Kidney (tissue), 14 donors: ENCODE data around the gene ATP11A. TPM values are rescaled to one million over a fixed set of nuclear protein-coding genes. Genes with fewer than 3 reads are reported as not detected.
"Not testable (repeated sequence)": the region's sequence is repeated elsewhere in the genome, so short reads cannot be mapped to it uniquely, and the experiment has no call there.

ENCODE experiments used
- DNase-seq, 5 donors: peaks; one replicate each; pipeline ENCODE4 v3.0.0-alpha.2; 2013 to 2020
- FAIRE-seq: peaks from 2 replicates; lab custom pipeline; 2012; peaks lifted over from hg19 to GRCh38; lab: Jason Lieb, UNC
- H3K27ac ChIP-seq, 2 donors: one replicate each; pipeline ENCODE4 v1.7.0; 2013; ENCODE audit warnings: low read depth in 2 of 2, low read length in 2 of 2, inconsistent platforms in 1 of 2
- H3K27me3 ChIP-seq: one replicate; pipeline ENCODE4 v1.7.1; 2013; ENCODE audit warnings: low read length, inconsistent platforms; ENCODE audit not compliant: control insufficient read depth, insufficient read depth
- H3K36me3 ChIP-seq, 3 donors: one replicate each; pipeline versions ENCODE4 v1.7.0 to v1.7.1; 2013; ENCODE audit warnings: low read length in 3 of 3, control low read depth in 1 of 3, inconsistent platforms in 1 of 3; ENCODE audit not compliant: insufficient read depth in 3 of 3, control insufficient read depth in 2 of 3
- H3K4me1 ChIP-seq, 3 donors: one replicate each; pipeline versions ENCODE4 v1.7.0 to v1.7.1; 2013; ENCODE audit warnings: low read length in 3 of 3, inconsistent platforms in 1 of 3, low read depth in 1 of 3; ENCODE audit not compliant: control insufficient read depth in 2 of 3, insufficient read depth in 2 of 3
- H3K4me3 ChIP-seq, 3 donors: one replicate each; pipeline versions ENCODE4 v1.7.0 to v1.8.1; 2013; ENCODE audit warnings: low read length in 3 of 3, control low read depth in 1 of 3, inconsistent platforms in 1 of 3
- H3K9ac ChIP-seq, 3 donors: one replicate each; pipeline versions ENCODE4 v1.7.0 to v1.7.1; 2013; ENCODE audit warnings: low read length in 3 of 3, control low read depth in 1 of 3, inconsistent platforms in 1 of 3
- H3K9me3 ChIP-seq, 3 donors: one replicate each; pipeline versions ENCODE4 v1.7.0 to v1.7.1; 2013; ENCODE audit warnings: low read length in 3 of 3, control low read depth in 1 of 3, inconsistent platforms in 1 of 3; ENCODE audit not compliant: control insufficient read depth in 2 of 3, insufficient read depth in 1 of 3
- CTCF ChIP-seq: IDR thresholded peaks from 3 replicates; pipeline ENCODE4 v1.5.1; 2012; ENCODE audit warnings: mild to moderate bottlenecking, moderate library complexity, borderline replicate concordance; ENCODE audit not compliant: insufficient read depth; ENCODE audit errors: extremely low read depth
- intact Hi-C: fragments of 100-400 bp; cut with DNase I; formaldehyde crosslinking; loops from one replicate; pipeline ENCODE4 v1.11.1; 2022
- polyA plus RNA-seq: library from polyadenylated mRNA; stranded (reverse); fragments of 350-450 nt; fragmentation: Illumina TruSeq; extraction: RNeasy Lipid Tissue Mini Kit (QIAGEN cat#74804); gene quantifications from one replicate; pipeline ENCODE4 v1.2.3, GENCODE V29; 2014; ENCODE audit warnings: low read depth, low replicate concordance; ENCODE audit not compliant: insufficient read depth
- total RNA-seq: library from RNA; stranded (reverse); fragmentation: NEBNext Ultra II Directional; extraction: Animal tissue kit (Norgen Biotek cat#: 25700); gene quantifications from one replicate; pipeline ENCODE4 v1.2.1, GENCODE V29; 2021
- donor health status: control.
- donor health status: control.
- donor health status: control.
- donor health status: control.
- donor health status: control.
- donor health status: DM: yes; HTN: yes; CAD: no.
- donor health status: Normal renal cell carcinoma (clear cell type).

The ATP11A gene
- total and polyA plus RNA-seq, 2 donors from 2014 or later: 4.9 to 212 TPM

- DNase-seq (peak in 2 of 5 donors; percentile 41 to 49), FAIRE-seq (no peak)
- H3K27ac ChIP-seq: no peak overlapping the region
Observed at GRCh38 chr13:112705286-112705685, 15.4 kb downstream of the ATP11A start.

GRCh38 chr13:112706171-112706570 is 16.3 kb downstream of the ATP11A start:
- no peak overlapping the region for H3K27ac ChIP-seq
- no peaks in the 10 kb centered on the region for H3K9me3 ChIP-seq
- intact Hi-C loops: no loop called here
- H3K36me3 ChIP-seq: no peaks in the 10 kb centered on the region
- H3K27me3 ChIP-seq: no peaks in the 10 kb centered on the region
- no peak overlapping the region for H3K9ac ChIP-seq
- DNase-seq (no peak), FAIRE-seq (no peak)
- H3K4me1 ChIP-seq: peaks cover 0 to 2% (median 2%) of the 10 kb centered on the region in 3 donors
- no peak overlapping the region for H3K4me3 ChIP-seq
- no peak for TF ChIP-seq CTCF

More at GRCh38 chr13:112705286-112705685, 15.4 kb downstream of the ATP11A start:
- Histone ChIP-seq H3K36me3 (no peaks in the 10 kb centered on the region), H3K9ac (no peak overlapping the region), H3K4me1 (peaks cover 0 to 8% (median 5%) of the 10 kb centered on the region in 3 donors), H3K27me3 (no peaks in the 10 kb centered on the region), H3K9me3 (no peaks in the 10 kb centered on the region), H3K4me3 (no peak overlapping the region)
- TF ChIP-seq CTCF: no peak
- intact Hi-C loops: no loop called here

GRCh38 chr13:112708560-112709240 is 18.9 kb downstream of the ATP11A start:
- intact Hi-C loops: no loop called here
- Histone ChIP-seq H3K4me3 (no peak overlapping the region), H3K9me3 (no peaks in the 10 kb centered on the region), H3K36me3 (no peaks in the 10 kb centered on the region), H3K27me3 (no peaks in the 10 kb centered on the region), H3K27ac (no peak overlapping the region), H3K4me1 (peaks cover 0 to 16% (median 12%) of the 10 kb centered on the region in 3 donors), H3K9ac (no peak overlapping the region)
- DNase-seq (peak in 2 of 5 donors; percentile 35 to 62), FAIRE-seq (no peak)
- TF ChIP-seq CTCF: no peak

GRCh38 chr13:112709316-112709715 is 19.5 kb downstream of the ATP11A start:
- FAIRE-seq: not testable (repeated sequence)
- H3K4me1 ChIP-seq: peaks cover 0 to 16% (median 9%) of the 10 kb centered on the region in 3 donors

More at GRCh38 chr13:112709316-112709715, 19.5 kb downstream of the ATP11A start:
- H3K9ac ChIP-seq, H3K36me3 ChIP-seq, intact Hi-C loops, H3K27ac ChIP-seq, DNase-seq, H3K4me3 ChIP-seq, H3K27me3 ChIP-seq, H3K9me3 ChIP-seq: not testable (repeated sequence)
